Stimulated activated CD8-positive, alpha-beta memory T cell treated with anti-CD3 and anti-CD28 coated beads, Interleukin-2, amount 100 ng/mL, for 48 hours (primary cell): ENCODE measurements around the gene AKAIN1.

Experiments
- DNase-seq, 2 donors: peaks; one replicate each; pipeline ENCODE4 v3.0.0-alpha.2; 2020; ENCODE audit warnings: low read depth in 2 of 2

The AKAIN1 gene

GRCh38 chr18:5095239-5095638, 101.8 kb downstream of the AKAIN1 start:
- DNase-seq = no peak

- no peak for DNase-seq
Measured at GRCh38 chr18:5093902-5094301, 103.2 kb downstream of the AKAIN1 start.
